HG02840 (cell line): ENCODE measurements around the gene DDO.
"Not testable (repeated sequence)": the region's sequence is repeated elsewhere in the genome, so short reads cannot be mapped to it uniquely, and the experiment has no call there.

Source experiments
- ATAC-seq: cut with Tn5 transposase; IDR thresholded peaks from one replicate; pipeline ENCODE4 v1.9.1; 2021; ENCODE audit warnings: mild to moderate bottlenecking, moderate library complexity, moderate number of reproducible peaks; ENCODE audit not compliant: unreplicated experiment, low FRiP score

DDO gene

GRCh38 chr6:110350593-110350992, 64.8 kb downstream of the DDO start:
- ATAC-seq, result not testable (repeated sequence)

- no peak for ATAC-seq
Measured at GRCh38 chr6:110348961-110349690, 66.2 kb downstream of the DDO start.

GRCh38 chr6:110345025-110345424, 70.3 kb downstream of the DDO start:
- ATAC-seq, result no peak

- no peak for ATAC-seq
Measured at GRCh38 chr6:110342759-110343158, 72.6 kb downstream of the DDO start.
